ENCODE measurements around the gene DCTD.
A peak's percentile ranks its signal among the peaks of the same experiment; 100 is the strongest.
"Not testable (repeated sequence)": the region's sequence is repeated elsewhere in the genome, so short reads cannot be mapped to it uniquely, and the experiment has no call there.

The DCTD gene

GRCh38 chr4:182920676-182921075 lies 3.5 kb upstream of the DCTD start:
- no peak for DNase-seq

- DNase-seq = no peak
Observed at GRCh38 chr4:182918791-182919302, 1.7 kb upstream of the DCTD start.

GRCh38 chr4:182918044-182918607 lies 940 bp upstream of the DCTD start:
- no peak for DNase-seq

- DNase-seq = peak; percentile 27
Observed at GRCh38 chr4:182916483-182917181, 554 bp downstream of the DCTD start.

- DNase-seq = no peak
Observed at GRCh38 chr4:182914357-182914756, 2.8 kb downstream of the DCTD start.

- DNase-seq = no peak
Observed at GRCh38 chr4:182913621-182914020, 3.6 kb downstream of the DCTD start.

- DNase-seq = no peak
Observed at GRCh38 chr4:182913036-182913435, 4.2 kb downstream of the DCTD start.

GRCh38 chr4:182908124-182908523 lies 9.1 kb downstream of the DCTD start:
- DNase-seq = no peak

- DNase-seq = no peak
Observed at GRCh38 chr4:182907396-182907795, 9.8 kb downstream of the DCTD start.

- DNase-seq = no peak
Observed at GRCh38 chr4:182906786-182907185, 10.4 kb downstream of the DCTD start.

- DNase-seq = no peak
Observed at GRCh38 chr4:182905038-182905437, 12.1 kb downstream of the DCTD start.

- no peak for DNase-seq
Observed at GRCh38 chr4:182904211-182904761, 12.9 kb downstream of the DCTD start.

GRCh38 chr4:182903013-182903412 lies 14.2 kb downstream of the DCTD start:
- no peak for DNase-seq

- no peak for DNase-seq
Observed at GRCh38 chr4:182901337-182901736, 15.8 kb downstream of the DCTD start.

GRCh38 chr4:182900021-182900420 lies 17.2 kb downstream of the DCTD start:
- DNase-seq = not testable (repeated sequence)

- no peak for DNase-seq
Observed at GRCh38 chr4:182898479-182898799, 18.7 kb downstream of the DCTD start.

- no peak for DNase-seq
Observed at GRCh38 chr4:182897601-182898478, 19.3 kb downstream of the DCTD start.

- DNase-seq = no peak
Observed at GRCh38 chr4:182896421-182896820, 20.8 kb downstream of the DCTD start.

GRCh38 chr4:182895791-182896292 lies 21.3 kb downstream of the DCTD start:
- DNase-seq = no peak

- no peak for DNase-seq
Observed at GRCh38 chr4:182894681-182895275, 22.4 kb downstream of the DCTD start.

- no peak for DNase-seq
Observed at GRCh38 chr4:182893474-182894080, 23.6 kb downstream of the DCTD start.

- DNase-seq = no peak
Observed at GRCh38 chr4:182893047-182893446, 24.1 kb downstream of the DCTD start.
